ENCODE data around the gene NSMF.

GRCh38 chr9:137494550-137495351 is 35.6 kb upstream of the NSMF start:
- TF ChIP-seq CTCF (IDR thresholded peaks at IDR 0.05) (no peak), POLR2AphosphoS5 (IDR thresholded peaks at IDR 0.05) (no peak), POLR2A (IDR thresholded peaks at IDR 0.05) (no peak)
